Liver (tissue), 9 donors: ENCODE measurements around the gene DHFR. TPM values are rescaled to one million over a fixed set of nuclear protein-coding genes. Genes with fewer than 3 reads are reported as not detected.
A peak's percentile ranks its signal among the peaks of the same experiment; 100 is the strongest.
"Not testable (repeated sequence)": the region's sequence is repeated elsewhere in the genome, so short reads cannot be mapped to it uniquely, and the experiment has no call there.

Experiments used
- DNase-seq: peaks from one replicate; pipeline ENCODE4 v3.0.0-alpha.2; 2017; ENCODE audit warnings: low spot score
- H3K27ac ChIP-seq, 2 donors: one replicate each; pipeline ENCODE4 v1.7.0; 2013; ENCODE audit warnings: inconsistent platforms in 2 of 2, low read length in 2 of 2, control low read depth in 1 of 2, low read depth in 1 of 2, mild to moderate bottlenecking in 1 of 2
- H3K27me3 ChIP-seq, 4 donors: one replicate each; pipeline versions ENCODE4 v1.6.1 to v1.7.0; 2013; ENCODE audit warnings: low read length in 3 of 4, inconsistent platforms in 1 of 4, mild to moderate bottlenecking in 1 of 4, moderate library complexity in 1 of 4; ENCODE audit not compliant: control insufficient read depth in 4 of 4, insufficient read depth in 4 of 4
- H3K36me3 ChIP-seq, 4 donors: one replicate each; pipeline versions ENCODE4 v1.6.1 to v1.7.0; 2013; ENCODE audit warnings: low read length in 3 of 4, mild to moderate bottlenecking in 3 of 4, low read depth in 1 of 4, moderate library complexity in 1 of 4; ENCODE audit not compliant: control insufficient read depth in 4 of 4, insufficient read depth in 3 of 4
- H3K4me1 ChIP-seq, 4 donors: one replicate each; pipeline versions ENCODE4 v1.6.1 to v1.7.0; 2013; ENCODE audit warnings: low read length in 3 of 4, mild to moderate bottlenecking in 3 of 4, moderate library complexity in 1 of 4; ENCODE audit not compliant: control insufficient read depth in 4 of 4, insufficient read depth in 4 of 4
- H3K4me3 ChIP-seq, 3 donors: one replicate each; pipeline versions ENCODE4 v1.6.1 to v1.7.0; 2013; ENCODE audit warnings: low read length in 3 of 3, control low read depth in 1 of 3, low read depth in 1 of 3, mild to moderate bottlenecking in 1 of 3
- H3K9ac ChIP-seq, 2 donors: one replicate each; pipeline ENCODE4 v1.7.0; 2013; ENCODE audit warnings: low read length in 2 of 2, mild to moderate bottlenecking in 2 of 2, moderate library complexity in 2 of 2, control low read depth in 1 of 2, low read depth in 1 of 2
- H3K9me3 ChIP-seq, 4 donors: one replicate each; pipeline versions ENCODE4 v1.6.1 to v1.7.0; 2013; ENCODE audit warnings: low read length in 3 of 4; ENCODE audit not compliant: control insufficient read depth in 4 of 4
- EGR1 ChIP-seq, 2 donors: IDR thresholded peaks; 2 replicates each; pipeline ENCODE4 v1.6.1; 2016 to 2018; ENCODE audit warnings: antibody characterized with exemption in 2 of 2, low read depth in 2 of 2
- FOXA1 ChIP-seq: IDR thresholded peaks from 2 replicates; pipeline ENCODE4 v1.6.1; 2016; ENCODE audit warnings: antibody characterized with exemption
- FOXA2 ChIP-seq: IDR thresholded peaks from 2 replicates; pipeline ENCODE4 v1.6.1; 2016; ENCODE audit warnings: antibody characterized with exemption
- HNF4A ChIP-seq, 2 donors: conservative IDR thresholded peaks; 2 replicates each; pipeline ENCODE4 v1.6.1; 2016; ENCODE audit warnings: antibody characterized with exemption in 2 of 2, mild to moderate bottlenecking in 2 of 2
- HNF4G ChIP-seq: IDR thresholded peaks from 2 replicates; pipeline ENCODE4 v1.6.1; 2016; ENCODE audit warnings: antibody characterized with exemption
- JUND ChIP-seq, 2 donors: IDR thresholded peaks; 2 replicates each; pipeline ENCODE4 v1.6.1; 2016; ENCODE audit warnings: antibody characterized with exemption in 2 of 2
- NR2F2 ChIP-seq: IDR thresholded peaks from 2 replicates; pipeline ENCODE4 v1.6.1; 2016; ENCODE audit warnings: antibody characterized with exemption
- RAD21 ChIP-seq, 2 donors: IDR thresholded peaks; 2 replicates each; pipeline ENCODE4 v1.6.1; 2016; ENCODE audit warnings: antibody characterized with exemption in 2 of 2, mild to moderate bottlenecking in 2 of 2
- RXRA ChIP-seq, 2 donors: IDR thresholded peaks; 2 replicates each; pipeline ENCODE4 v1.6.1; 2017 to 2018; ENCODE audit warnings: antibody characterized with exemption in 2 of 2, mild to moderate bottlenecking in 1 of 2
- SP1 ChIP-seq: IDR thresholded peaks from 2 replicates; pipeline ENCODE4 v1.6.1; 2018; ENCODE audit warnings: antibody characterized with exemption, mild to moderate bottlenecking
- TAF1 ChIP-seq: conservative IDR thresholded peaks from 2 replicates; pipeline ENCODE4 v1.6.1; 2016; ENCODE audit warnings: antibody characterized with exemption, mild to moderate bottlenecking
- YY1 ChIP-seq: IDR thresholded peaks from 2 replicates; pipeline ENCODE4 v1.6.1; 2016; ENCODE audit warnings: antibody characterized with exemption, mild to moderate bottlenecking
- WGBS: extraction: QIAGEN DNeasy Blood & Tissue Kit; methylation state at CpG from one replicate; pipeline ENCODE4 v1.1.7; 2013; 5-methylcytosine and 5-hydroxymethylcytosine counted together
- polyA plus RNA-seq, 2 donors: library from polyadenylated mRNA; stranded (reverse) in 1 of 2; unstranded in 1 of 2; fragments of 200-250 nt in 1 of 2; fragments of >200 nt in 1 of 2; fragmentation: Nextera tagmentation in 1 of 2; extraction: Ambion mirVana in 1 of 2; gene quantifications; one replicate each; pipeline versions ENCODE4 v1.2.1 to v1.2.3, GENCODE V29; 2013 to 2015
- total RNA-seq, 2 donors: library from RNA; depleted of rRNA; stranded (reverse); fragments of >200 nt; gene quantifications; one replicate each; pipeline ENCODE4 v1.2.3, GENCODE V29; 2014
- TF ChIP-seq, protein P1 (sequence below): IDR thresholded peaks from 2 replicates; pipeline ENCODE4 v1.6.1; 2016; ENCODE audit warnings: antibody characterized with exemption
- TF ChIP-seq, protein P2 (sequence below): IDR thresholded peaks from 2 replicates; pipeline ENCODE4 v1.6.1; 2016; ENCODE audit warnings: antibody characterized with exemption, mild to moderate bottlenecking
- TF ChIP-seq, protein P3 (sequence below): IDR thresholded peaks from 2 replicates; pipeline ENCODE4 v1.6.1; 2016; ENCODE audit warnings: antibody characterized with exemption
- donor health status: healthy.
- donor health status: healthy.
- donor health status: healthy.
- donor health status: healthy.
- donor health status: healthy.

The DHFR gene
- total and polyA plus RNA-seq, 4 donors: 8.9 to 57.7 (median 13.4) TPM

DNA sequence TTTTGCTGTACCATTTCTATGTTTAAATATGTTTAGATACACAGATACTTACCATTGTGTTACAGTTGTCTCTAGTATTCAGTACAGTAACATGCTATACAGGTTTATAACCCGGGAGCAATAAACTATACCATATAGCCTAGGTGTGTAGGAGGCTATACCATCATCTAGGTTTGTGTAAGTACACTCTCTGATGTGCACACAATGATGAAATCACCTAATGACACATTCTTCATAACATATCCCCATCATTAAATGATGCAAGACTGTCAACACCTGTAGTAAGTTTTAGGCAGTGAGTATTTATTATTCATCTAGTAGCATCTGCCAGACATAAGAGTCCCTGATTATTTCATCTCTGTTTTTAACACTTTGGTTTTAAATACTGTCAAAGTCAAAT lies 7.3 kb upstream of the DHFR start:
- H3K4me1 ChIP-seq: peaks cover 0 to 26% (median 12%) of the 10 kb centered on the region in 4 donors
- H3K27ac ChIP-seq: no peak overlapping the region
- no peaks in the 10 kb centered on the region for H3K9me3 ChIP-seq
- no peak overlapping the region for H3K9ac ChIP-seq
- 53% methylated on average over 1 of the region's 1 CpG for WGBS
- TF ChIP-seq TAF1 (no peak), FOXA1 (no peak), HNF4G (no peak), JUND (IDR thresholded peaks at IDR 0.05) (no peak), NR2F2 (no peak), HNF4A (conservative IDR thresholded peaks at IDR 0.05) (no peak), YY1 (no peak)
- TF ChIP-seq, protein P1, sequence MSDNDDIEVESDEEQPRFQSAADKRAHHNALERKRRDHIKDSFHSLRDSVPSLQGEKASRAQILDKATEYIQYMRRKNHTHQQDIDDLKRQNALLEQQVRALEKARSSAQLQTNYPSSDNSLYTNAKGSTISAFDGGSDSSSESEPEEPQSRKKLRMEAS: no peak
- H3K36me3 ChIP-seq: peaks cover 0 to 30% (median 16%) of the 10 kb centered on the region in 4 donors
- no peak for DNase-seq
- H3K27me3 ChIP-seq: no peaks in the 10 kb centered on the region
- H3K4me3 ChIP-seq: no peak overlapping the region

DNA sequence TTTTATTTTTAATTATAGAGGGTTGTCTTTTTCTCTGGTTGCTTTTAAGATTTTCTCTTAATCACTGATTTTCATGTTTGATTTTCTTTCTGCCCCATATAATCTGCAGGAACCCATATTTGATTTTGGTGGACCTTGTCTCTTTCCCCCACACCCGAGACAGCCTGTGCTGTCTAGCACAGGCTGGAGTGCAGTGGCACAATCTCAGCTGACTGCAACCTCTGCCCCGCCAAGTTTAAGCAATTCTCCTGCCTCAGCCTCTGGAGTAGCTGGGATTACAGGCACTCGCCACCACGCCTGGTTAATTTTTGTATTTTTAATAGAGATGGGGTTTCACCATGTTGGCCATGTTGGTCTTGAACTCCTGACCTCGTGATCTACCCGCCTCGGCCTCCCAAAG lies 5.9 kb upstream of the DHFR start:
- peak in 1 of 2 donors; percentile 45 for TF ChIP-seq RAD21 (IDR thresholded peaks at IDR 0.05)
- TF ChIP-seq, protein P1: peak; percentile 19
- TF ChIP-seq, protein P2, sequence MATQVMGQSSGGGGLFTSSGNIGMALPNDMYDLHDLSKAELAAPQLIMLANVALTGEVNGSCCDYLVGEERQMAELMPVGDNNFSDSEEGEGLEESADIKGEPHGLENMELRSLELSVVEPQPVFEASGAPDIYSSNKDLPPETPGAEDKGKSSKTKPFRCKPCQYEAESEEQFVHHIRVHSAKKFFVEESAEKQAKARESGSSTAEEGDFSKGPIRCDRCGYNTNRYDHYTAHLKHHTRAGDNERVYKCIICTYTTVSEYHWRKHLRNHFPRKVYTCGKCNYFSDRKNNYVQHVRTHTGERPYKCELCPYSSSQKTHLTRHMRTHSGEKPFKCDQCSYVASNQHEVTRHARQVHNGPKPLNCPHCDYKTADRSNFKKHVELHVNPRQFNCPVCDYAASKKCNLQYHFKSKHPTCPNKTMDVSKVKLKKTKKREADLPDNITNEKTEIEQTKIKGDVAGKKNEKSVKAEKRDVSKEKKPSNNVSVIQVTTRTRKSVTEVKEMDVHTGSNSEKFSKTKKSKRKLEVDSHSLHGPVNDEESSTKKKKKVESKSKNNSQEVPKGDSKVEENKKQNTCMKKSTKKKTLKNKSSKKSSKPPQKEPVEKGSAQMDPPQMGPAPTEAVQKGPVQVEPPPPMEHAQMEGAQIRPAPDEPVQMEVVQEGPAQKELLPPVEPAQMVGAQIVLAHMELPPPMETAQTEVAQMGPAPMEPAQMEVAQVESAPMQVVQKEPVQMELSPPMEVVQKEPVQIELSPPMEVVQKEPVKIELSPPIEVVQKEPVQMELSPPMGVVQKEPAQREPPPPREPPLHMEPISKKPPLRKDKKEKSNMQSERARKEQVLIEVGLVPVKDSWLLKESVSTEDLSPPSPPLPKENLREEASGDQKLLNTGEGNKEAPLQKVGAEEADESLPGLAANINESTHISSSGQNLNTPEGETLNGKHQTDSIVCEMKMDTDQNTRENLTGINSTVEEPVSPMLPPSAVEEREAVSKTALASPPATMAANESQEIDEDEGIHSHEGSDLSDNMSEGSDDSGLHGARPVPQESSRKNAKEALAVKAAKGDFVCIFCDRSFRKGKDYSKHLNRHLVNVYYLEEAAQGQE: peak; percentile 19
- peak; percentile 24 for TF ChIP-seq YY1
- TF ChIP-seq HNF4A (conservative IDR thresholded peaks at IDR 0.05): peak; percentile 80 to 88
- TF ChIP-seq HNF4G: peak; percentile 61
- peak; percentile 77 for TF ChIP-seq SP1
- peak in 1 of 2 donors; percentile 28 for TF ChIP-seq JUND (IDR thresholded peaks at IDR 0.05)
- TF ChIP-seq RXRA (IDR thresholded peaks at IDR 0.05): peak; percentile 59 to 67

GRCh38 chr5:80659106-80659505 lies 4.3 kb upstream of the DHFR start:
- no peak overlapping the region for H3K4me3 ChIP-seq
- H3K9me3 ChIP-seq: no peaks in the 10 kb centered on the region
- WGBS: 88% methylated on average over 5 of the region's 5 CpGs
- no peaks in the 10 kb centered on the region for H3K27me3 ChIP-seq
- no peak for DNase-seq
- H3K36me3 ChIP-seq: peaks cover 0 to 20% (median 15%) of the 10 kb centered on the region in 4 donors
- no peak overlapping the region for H3K27ac ChIP-seq
- peaks cover 0 to 34% (median 15%) of the 10 kb centered on the region in 4 donors for H3K4me1 ChIP-seq
- H3K9ac ChIP-seq: no peak overlapping the region
- no peak for TF ChIP-seq HNF4A (conservative IDR thresholded peaks at IDR 0.05)
- TF ChIP-seq RAD21 (IDR thresholded peaks at IDR 0.05): no peak
- no peak for TF ChIP-seq NR2F2
- TF ChIP-seq JUND (IDR thresholded peaks at IDR 0.05): no peak
- no peak for TF ChIP-seq TAF1
- TF ChIP-seq SP1: no peak
- TF ChIP-seq EGR1 (IDR thresholded peaks at IDR 0.05; ENCODE audit: low read depth in 2 of 2): no peak
- no peak for TF ChIP-seq FOXA1
- no peak for TF ChIP-seq YY1
- no peak for TF ChIP-seq FOXA2
- TF ChIP-seq HNF4G: no peak
- TF ChIP-seq, protein P3, sequence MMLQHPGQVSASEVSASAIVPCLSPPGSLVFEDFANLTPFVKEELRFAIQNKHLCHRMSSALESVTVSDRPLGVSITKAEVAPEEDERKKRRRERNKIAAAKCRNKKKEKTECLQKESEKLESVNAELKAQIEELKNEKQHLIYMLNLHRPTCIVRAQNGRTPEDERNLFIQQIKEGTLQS: no peak

More for the DNA sequence above, 5.9 kb upstream of the DHFR start:
- not testable (repeated sequence) for H3K27me3 ChIP-seq, H3K9ac ChIP-seq, H3K27ac ChIP-seq, H3K4me3 ChIP-seq, H3K9me3 ChIP-seq, DNase-seq
- 50% methylated on average over 7 of the region's 7 CpGs for WGBS
- Histone ChIP-seq H3K36me3 (peaks cover 0 to 31% (median 16%) of the 10 kb centered on the region in 4 donors), H3K4me1 (peaks cover 0 to 25% (median 8%) of the 10 kb centered on the region in 4 donors)
